Lower leg skin (tissue), 4 donors: Measurements from ENCODE around the gene CLEC2B. TPM values are rescaled to one million over a fixed set of nuclear protein-coding genes. Genes with fewer than 3 reads are reported as not detected.

ENCODE experiments used
- DNase-seq, 2 donors: peaks; one replicate each; pipeline ENCODE4 v3.0.0-alpha.2; 2019; ENCODE audit warnings: low spot score in 2 of 2
- H3K4me3 ChIP-seq: fragments of 200-600 bp; sonication (generic); 2 replicates; pipeline ENCODE4 v1.5.1; 2017; ENCODE audit warnings: mild to moderate bottlenecking, low read depth; ENCODE audit not compliant: poor library complexity, severe bottlenecking
- CTCF ChIP-seq, 3 donors: fragments of 450-650 bp; IDR thresholded peaks; one replicate each; pipeline ENCODE4 v1.5.1; 2016; ENCODE audit warnings: antibody characterized with exemption in 3 of 3, mild to moderate bottlenecking in 3 of 3, moderate library complexity in 2 of 3
- POLR2A ChIP-seq, 2 donors: fragments of 450-650 bp; IDR thresholded peaks; one replicate each; pipeline ENCODE4 v1.6.1; 2016 to 2017; ENCODE audit warnings: antibody characterized with exemption in 2 of 2, mild to moderate bottlenecking in 1 of 2, moderate library complexity in 1 of 2
- WGBS, 2 donors: methylation state at CpG; one replicate each; pipeline ENCODE4 v1.1.5; 2018; 5-methylcytosine and 5-hydroxymethylcytosine counted together
- intact Hi-C: fragments of 100-400 bp; cut with DNase I; formaldehyde crosslinking; loops from one replicate; pipeline ENCODE4 v1.15.0; 2023; ENCODE audit warnings: low total_unique reads
- total RNA-seq, 4 donors: library from RNA; depleted of rRNA; stranded (reverse); fragments of >200 nt; gene quantifications; one replicate each; pipeline ENCODE4 v1.1.0, GENCODE V29; 2016

CLEC2B gene
- total RNA-seq, 4 donors from 2014 or later: 52.3 to 90.6 (median 81.9) TPM

GRCh38 chr12:9805883-9806282 is 63.3 kb downstream of the CLEC2B start:
- no peak overlapping the region for H3K4me3 ChIP-seq
- 97% methylated on average over 2 of the region's 2 CpGs for whole genome bisulfite sequencing, 2 donors
- TF ChIP-seq POLR2A (IDR thresholded peaks at IDR 0.05) (no peak), CTCF (IDR thresholded peaks at IDR 0.05) (no peak)
- intact Hi-C loops: no loop called here
- no peak for DNase-seq

Other genes starting within 250 kb of the CLEC2B start
- gene CLEC2D, start 199.6 kb downstream of the CLEC2B start, total RNA-seq: 1 to 10 TPM; 1.6 to 7.8 (median 2.5) TPM
- gene CLECL1, start 136.3 kb downstream of the CLEC2B start, total RNA-seq: not detected
- gene CD69, start 108.5 kb downstream of the CLEC2B start, total RNA-seq: 1 to 10 TPM in 3 of 4 donors, under 1 TPM in 1; 0.61 to 4.0 (median 1.9) TPM
- under 1 TPM in 1 of 4 donors, not detected in 3; 0.27 TPM for gene KLRF1, start 41.9 kb downstream of the CLEC2B start, total RNA-seq
- gene KLRF2, start 12.1 kb upstream of the CLEC2B start, total RNA-seq: not detected
- 10 to 100 TPM; 60.8 to 80.5 (median 68.4) TPM for gene CLEC2A, start 63.0 kb upstream of the CLEC2B start, total RNA-seq
- gene CLEC12A, start 102.1 kb upstream of the CLEC2B start, total RNA-seq: under 1 TPM in 3 of 4 donors, not detected in 1; 0.19 to 0.64 (median 0.51) TPM
- not detected for gene CLEC1B, start 129.8 kb upstream of the CLEC2B start, total RNA-seq
- gene CLEC12B, start 141.3 kb upstream of the CLEC2B start, total RNA-seq: 1 to 10 TPM in 1 of 4 donors, under 1 TPM in 3; 0.42 to 2.4 (median 0.65) TPM
- not detected for gene CLEC9A, start 161.3 kb upstream of the CLEC2B start, total RNA-seq
- 1 to 10 TPM in 2 of 4 donors, under 1 TPM in 2; 0.08 to 5.5 (median 0.96) TPM for gene CLEC1A, start 229.6 kb upstream of the CLEC2B start, total RNA-seq